Gastroesophageal sphincter (tissue), 3 donors: ENCODE data around the gene GPR137B.

ENCODE experiments used
- CTCF ChIP-seq, 4 experiments: fragments of 200-600 bp in 2 of 4; fragments of 450-650 bp in 2 of 4; sonication (generic) in 1 of 4; IDR thresholded peaks; one replicate each; pipeline ENCODE4 v1.5.1; 2017 to 2019; ENCODE audit warnings: antibody characterized with exemption in 4 of 4, mild to moderate bottlenecking in 2 of 4, moderate library complexity in 2 of 4
- EP300 ChIP-seq: sonication (generic); formaldehyde crosslinking; IDR thresholded peaks from one replicate; pipeline ENCODE4 v1.6.1; 2017; ENCODE audit warnings: antibody characterized with exemption, mild to moderate bottlenecking
- POLR2AphosphoS5 ChIP-seq: sonication (generic); formaldehyde crosslinking; IDR thresholded peaks from one replicate; pipeline ENCODE4 v1.6.1; 2017; ENCODE audit warnings: antibody characterized with exemption

- TF ChIP-seq CTCF (IDR thresholded peaks at IDR 0.05) (no peak), POLR2AphosphoS5 (no peak), EP300 (no peak)
Measured at GRCh38 chr1:236164273-236164672, 21.9 kb downstream of the GPR137B start.
